Anterior cingulate cortex (tissue), 58 donors: ENCODE results near the gene DPYSL4.
"Not testable (repeated sequence)": the region's sequence is repeated elsewhere in the genome, so short reads cannot be mapped to it uniquely, and the experiment has no call there.

Experiments used
- DNase-seq, 58 donors: peaks; one replicate each; lab custom pipeline; 2025; lab: John Stamatoyannopoulos, UW

Gene DPYSL4

GRCh38 chr10:132203256-132204077 is 16.7 kb downstream of the DPYSL4 start:
- no peak for DNase-seq

- no peak for DNase-seq
Measured at GRCh38 chr10:132204078-132204780, 17.5 kb downstream of the DPYSL4 start.

- no peak for DNase-seq
Measured at GRCh38 chr10:132204781-132205473, 18.2 kb downstream of the DPYSL4 start.

GRCh38 chr10:132205650-132206376 is 19.1 kb downstream of the DPYSL4 start:
- DNase-seq, result peak in 1 of 58 donors; percentile 42

- DNase-seq, result no peak
Measured at GRCh38 chr10:132206377-132206745, 19.6 kb downstream of the DPYSL4 start.

- DNase-seq, result no peak
Measured at GRCh38 chr10:132206806-132207535, 20.2 kb downstream of the DPYSL4 start.

GRCh38 chr10:132207536-132208461 is 21.1 kb downstream of the DPYSL4 start:
- DNase-seq, result no peak

- no peak for DNase-seq
Measured at GRCh38 chr10:132208462-132209050, 21.8 kb downstream of the DPYSL4 start.

GRCh38 chr10:132209130-132209529 is 22.4 kb downstream of the DPYSL4 start:
- DNase-seq, result no peak

- no peak for DNase-seq
Measured at GRCh38 chr10:132209978-132210530, 23.3 kb downstream of the DPYSL4 start.

- DNase-seq, result no peak
Measured at GRCh38 chr10:132210766-132211165, 24.0 kb downstream of the DPYSL4 start.

GRCh38 chr10:132211246-132211645 is 24.5 kb downstream of the DPYSL4 start:
- DNase-seq, result no peak

- no peak for DNase-seq
Measured at GRCh38 chr10:132212816-132213215, 26.1 kb downstream of the DPYSL4 start.

- DNase-seq, result no peak
Measured at GRCh38 chr10:132213917-132214316, 27.2 kb downstream of the DPYSL4 start.

GRCh38 chr10:132216441-132216840 is 29.7 kb downstream of the DPYSL4 start:
- not testable (repeated sequence) for DNase-seq

- no peak for DNase-seq
Measured at GRCh38 chr10:132219486-132219885, 32.7 kb downstream of the DPYSL4 start.

GRCh38 chr10:132220061-132220460 is 33.3 kb downstream of the DPYSL4 start:
- no peak for DNase-seq

GRCh38 chr10:132220996-132221395 is 34.2 kb downstream of the DPYSL4 start:
- not testable (repeated sequence) for DNase-seq
